GM18519 (cell line): ENCODE measurements around the gene ST3GAL2.
A peak's percentile ranks its signal among the peaks of the same experiment; 100 is the strongest.

Source experiments
- ATAC-seq: cut with Tn5 transposase; IDR thresholded peaks from one replicate; pipeline ENCODE4 v1.9.1; 2021; ENCODE audit warnings: mild to moderate bottlenecking, moderate library complexity; ENCODE audit not compliant: unreplicated experiment, low FRiP score

The ST3GAL2 gene, protein sequence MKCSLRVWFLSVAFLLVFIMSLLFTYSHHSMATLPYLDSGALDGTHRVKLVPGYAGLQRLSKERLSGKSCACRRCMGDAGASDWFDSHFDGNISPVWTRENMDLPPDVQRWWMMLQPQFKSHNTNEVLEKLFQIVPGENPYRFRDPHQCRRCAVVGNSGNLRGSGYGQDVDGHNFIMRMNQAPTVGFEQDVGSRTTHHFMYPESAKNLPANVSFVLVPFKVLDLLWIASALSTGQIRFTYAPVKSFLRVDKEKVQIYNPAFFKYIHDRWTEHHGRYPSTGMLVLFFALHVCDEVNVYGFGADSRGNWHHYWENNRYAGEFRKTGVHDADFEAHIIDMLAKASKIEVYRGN

DNA sequence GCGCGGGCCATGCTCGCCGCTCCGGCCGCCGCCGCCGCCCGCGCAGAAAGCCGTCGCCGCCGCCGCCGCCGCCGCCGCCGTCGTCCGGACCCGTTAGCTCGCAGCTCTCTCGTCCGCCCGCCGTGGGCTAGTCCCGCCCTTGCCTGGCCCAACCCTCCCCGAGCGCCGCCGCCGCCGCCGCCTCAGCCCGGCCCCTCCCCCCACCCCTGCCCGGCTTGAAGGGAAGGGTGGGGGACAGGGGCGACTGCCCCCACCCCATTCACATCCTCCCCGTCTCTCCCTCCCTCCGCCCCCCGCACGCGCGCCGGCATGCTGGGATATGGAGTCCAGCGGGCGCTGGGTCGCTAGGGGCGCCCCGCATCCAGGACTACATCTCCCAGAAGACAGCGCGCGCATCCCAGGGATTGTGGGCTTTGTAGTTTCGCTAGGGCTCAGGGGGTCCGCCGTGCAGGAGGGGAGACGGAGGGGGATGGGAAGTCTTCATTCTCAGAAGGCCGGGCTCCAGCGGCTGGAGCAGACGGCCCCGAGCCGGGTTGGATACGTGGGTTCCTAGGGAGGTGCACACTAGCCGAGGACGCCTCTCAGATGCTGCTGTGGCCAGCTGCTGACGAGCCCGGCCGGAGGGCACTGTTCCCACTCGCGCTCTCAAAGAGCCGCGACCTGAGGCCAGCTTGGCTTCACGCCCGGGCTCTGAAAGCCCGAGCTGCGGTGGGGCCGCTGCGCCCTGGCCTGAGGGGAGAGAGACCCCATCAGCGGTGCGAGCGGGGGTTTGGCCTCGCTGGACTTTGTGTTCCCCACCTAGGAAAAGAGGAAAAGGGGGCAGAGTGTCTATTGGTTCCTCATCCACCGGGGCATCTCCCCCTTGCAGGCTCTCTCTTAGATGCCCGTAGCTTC, at the start of gene ST3GAL2:
Gene ST3GAL2, minus strand, starts transcription at position 132 of the 894 bp plus-strand sequence. CDS start 40,570 bp downstream, outside the sequence.
- peak; percentile 63 for ATAC-seq

DNA sequence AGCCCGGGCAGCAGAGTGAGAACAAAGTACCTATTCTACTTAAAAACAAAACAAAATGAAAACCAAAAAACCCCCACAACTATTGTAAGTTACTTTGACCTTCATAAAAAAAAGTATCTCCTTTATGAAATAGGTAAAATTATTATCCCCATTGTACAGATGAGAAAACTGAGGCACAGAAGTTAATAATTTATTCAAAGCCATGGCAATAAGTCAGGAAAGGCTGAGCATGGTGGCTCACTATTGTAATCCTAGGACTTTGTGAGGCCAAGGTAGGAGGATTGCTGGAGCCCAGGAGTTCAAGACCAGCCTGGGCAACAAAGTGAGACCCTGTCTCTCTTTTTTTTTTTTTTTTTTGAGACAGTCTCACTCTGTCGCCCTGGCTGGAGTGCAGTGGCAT, 46.0 kb upstream of the ST3GAL2 start:
- no peak for ATAC-seq

DNA sequence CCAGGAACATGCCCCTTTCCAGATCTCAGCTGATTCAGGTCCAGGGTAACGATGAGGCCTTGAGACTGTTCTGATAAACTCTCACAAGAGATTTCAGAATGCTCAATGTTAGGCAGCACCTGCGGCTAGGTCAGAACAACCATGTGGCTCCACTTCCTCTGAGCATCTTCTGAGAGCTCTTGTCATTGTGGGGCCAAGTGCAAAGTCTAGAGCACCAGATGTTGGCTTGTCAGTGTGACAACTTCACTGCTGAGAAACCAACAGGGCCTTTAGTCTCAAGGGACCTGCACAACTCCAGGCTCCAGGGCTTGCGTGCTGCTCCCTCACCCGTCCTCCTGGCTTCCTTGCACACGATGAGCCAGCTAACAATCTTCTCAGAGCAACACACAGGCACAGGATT, 44.5 kb upstream of the ST3GAL2 start:
- ATAC-seq = peak; percentile 63

DNA sequence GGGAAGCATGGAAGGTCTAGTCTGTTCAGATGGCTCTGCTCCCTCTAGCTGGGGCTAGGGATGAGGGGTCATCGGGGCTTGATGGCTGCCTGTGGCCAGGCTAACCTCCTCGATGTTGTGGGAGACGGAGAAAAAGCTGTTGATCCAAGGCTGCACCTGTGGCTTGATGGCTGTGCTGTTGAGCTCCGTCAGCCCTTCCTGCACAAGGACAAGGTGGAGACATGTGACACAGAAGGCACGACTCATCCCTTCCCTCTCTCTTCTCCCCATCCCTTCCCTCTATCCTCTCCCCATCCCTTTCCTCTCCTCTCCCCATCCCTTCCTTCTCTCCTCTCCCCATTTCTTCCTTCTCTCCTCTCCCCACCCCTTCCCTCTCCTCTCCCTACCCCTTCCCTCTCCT, 43.7 kb upstream of the ST3GAL2 start:
- ATAC-seq = no peak

DNA sequence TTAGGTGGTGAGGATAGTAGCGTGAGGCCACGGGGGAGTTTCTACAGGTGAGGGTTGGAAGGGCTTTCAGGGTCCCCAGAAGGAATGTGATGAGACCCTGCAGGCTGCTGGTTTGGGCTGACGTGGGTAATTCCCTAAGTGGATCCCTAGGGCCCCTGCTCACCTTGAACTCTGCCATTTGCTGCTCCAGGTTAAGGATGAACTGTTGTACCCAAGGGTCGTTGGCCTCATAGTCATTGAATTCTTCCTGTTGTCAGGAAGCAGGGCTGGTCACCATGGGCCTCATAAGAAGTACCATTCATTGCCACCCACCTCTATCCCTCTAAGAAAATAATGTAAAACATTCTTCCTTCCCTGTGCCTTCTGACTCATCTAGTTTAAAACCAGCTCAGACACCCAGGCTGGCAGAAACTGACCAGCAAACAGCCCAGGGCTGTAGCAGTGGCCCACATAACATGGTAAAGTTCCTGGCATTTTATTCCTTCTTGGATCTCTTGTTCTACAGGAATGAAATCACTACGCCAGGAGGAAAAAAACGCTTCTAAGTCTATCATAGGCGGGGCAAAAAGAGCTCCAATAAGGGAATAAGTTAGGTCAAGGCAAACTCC, 43.1 kb upstream of the ST3GAL2 start:
- no peak for ATAC-seq

DNA sequence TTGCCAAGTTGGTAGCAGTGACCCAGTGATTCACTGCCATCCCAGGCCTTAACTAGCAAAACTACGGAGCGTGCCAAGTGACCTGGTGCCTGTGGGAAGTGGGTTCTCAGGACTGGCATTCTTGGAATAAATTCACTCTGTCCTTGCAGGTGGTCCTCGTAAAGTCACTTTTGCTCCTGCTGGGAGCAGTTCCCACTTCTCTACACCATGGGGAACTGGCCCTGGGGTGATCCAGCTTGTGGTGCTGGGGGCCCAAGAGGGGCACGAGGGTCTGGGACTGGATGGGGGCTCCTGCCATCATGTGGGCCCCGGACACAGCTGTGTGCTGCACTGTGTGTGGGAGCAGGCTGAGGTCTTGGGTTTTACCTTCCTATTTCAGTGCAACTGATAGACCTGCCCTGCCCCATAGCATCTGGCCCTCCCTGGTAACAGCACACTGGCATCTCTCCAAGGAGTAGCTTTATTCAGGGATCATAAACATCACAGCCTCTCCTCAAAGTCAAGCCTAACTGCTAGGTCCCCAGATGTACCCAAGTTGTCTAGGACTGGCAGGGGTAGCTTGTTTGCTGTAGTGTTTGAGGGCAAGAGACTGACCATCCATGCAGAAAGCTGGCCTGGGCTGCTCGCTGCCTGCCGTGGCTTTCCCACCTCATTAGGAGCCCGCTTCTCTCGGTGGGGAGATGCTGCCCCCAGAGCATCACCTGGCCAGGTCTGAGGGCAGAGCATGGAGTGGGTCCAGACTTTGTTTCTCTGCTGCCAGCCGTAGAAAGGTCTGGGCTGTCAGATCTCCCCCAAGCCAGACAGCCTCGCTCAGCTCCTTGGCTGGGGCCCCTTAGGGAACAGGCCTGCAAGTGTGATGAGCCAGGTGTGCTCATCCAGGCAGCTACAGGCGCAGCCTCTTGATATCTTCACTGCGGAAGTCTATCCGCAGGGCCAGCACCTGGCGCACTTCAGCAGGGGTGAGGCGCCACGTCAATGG, 41.5 kb upstream of the ST3GAL2 start:
- ATAC-seq = no peak

DNA sequence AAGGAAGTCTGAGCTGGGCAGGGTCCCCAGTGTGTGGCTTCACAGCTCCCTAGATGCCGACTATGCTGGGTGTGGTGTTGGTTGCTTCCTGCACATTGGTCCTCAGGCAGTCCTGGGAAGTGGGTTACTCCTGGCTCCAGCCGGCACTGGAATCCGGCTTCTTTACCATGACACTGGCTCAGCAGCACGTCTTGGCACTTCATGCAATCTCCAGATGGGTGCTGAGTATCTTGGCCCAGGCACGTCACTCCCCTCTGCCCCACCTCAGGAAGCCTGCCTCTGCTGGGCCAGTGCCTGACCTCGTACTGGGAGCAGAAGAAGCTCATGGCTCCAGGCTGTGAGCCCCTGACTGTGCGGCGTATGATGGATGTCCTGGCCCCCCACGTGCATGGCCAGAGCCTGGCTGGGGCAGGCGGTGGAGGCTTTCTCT, 40.0 kb upstream of the ST3GAL2 start:
- ATAC-seq = no peak

DNA sequence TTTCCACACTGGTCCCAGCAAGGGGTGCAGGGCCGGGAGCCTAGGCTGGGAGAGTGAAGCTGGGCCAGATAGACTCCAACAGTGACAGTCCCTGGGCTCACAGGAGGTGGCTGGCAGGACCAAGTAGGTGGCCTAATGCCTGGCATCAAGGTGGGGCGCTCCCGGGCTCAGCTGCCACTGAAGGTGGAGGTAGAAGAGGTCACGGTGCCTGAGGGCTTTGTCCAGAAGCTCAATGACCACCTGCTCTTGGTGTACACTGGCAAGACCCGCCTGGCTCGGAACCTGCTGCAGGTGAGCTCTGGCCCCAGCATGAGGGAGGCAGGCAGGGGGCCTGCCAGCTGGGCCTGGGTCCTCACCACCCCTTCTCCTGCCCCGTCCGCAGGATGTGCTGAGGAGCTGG, 39.3 kb upstream of the ST3GAL2 start:
- ATAC-seq = no peak

DNA sequence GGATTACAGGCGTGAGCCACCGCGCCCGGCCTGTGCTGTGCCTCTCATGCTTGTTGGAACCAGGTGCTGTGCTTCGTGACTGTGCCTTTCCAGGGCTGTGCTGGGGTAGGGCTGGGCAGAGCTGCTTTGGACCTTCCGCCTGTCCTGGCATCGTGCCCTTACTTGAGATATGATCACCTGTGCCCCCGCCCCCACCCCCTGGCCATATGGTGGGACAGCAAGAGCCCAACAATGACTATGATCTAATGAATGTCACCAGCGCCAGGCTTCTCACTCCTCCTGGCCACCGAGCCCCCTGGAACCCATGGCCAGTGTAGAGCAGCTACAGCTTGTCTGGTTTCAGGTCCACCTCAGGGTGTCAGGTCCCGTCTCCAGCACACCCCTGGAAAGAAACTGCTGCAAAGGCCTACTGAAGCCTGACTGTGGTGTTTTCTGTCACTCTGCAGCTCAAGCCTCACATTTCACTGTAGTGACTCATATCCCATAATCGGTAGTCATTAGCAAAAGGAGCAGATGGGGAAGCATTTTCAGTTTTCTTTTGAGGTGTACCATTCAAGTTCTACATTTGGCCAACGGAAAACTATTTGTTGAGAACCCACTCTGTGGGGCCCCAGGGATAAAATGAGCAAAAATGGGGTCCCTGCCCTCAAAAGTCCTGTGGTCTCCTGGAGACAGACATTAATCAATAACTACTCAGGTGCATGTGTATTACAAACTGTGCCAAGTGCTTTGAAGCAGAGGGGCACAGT, 37.5 kb upstream of the ST3GAL2 start:
- peak; percentile 75 for ATAC-seq

DNA sequence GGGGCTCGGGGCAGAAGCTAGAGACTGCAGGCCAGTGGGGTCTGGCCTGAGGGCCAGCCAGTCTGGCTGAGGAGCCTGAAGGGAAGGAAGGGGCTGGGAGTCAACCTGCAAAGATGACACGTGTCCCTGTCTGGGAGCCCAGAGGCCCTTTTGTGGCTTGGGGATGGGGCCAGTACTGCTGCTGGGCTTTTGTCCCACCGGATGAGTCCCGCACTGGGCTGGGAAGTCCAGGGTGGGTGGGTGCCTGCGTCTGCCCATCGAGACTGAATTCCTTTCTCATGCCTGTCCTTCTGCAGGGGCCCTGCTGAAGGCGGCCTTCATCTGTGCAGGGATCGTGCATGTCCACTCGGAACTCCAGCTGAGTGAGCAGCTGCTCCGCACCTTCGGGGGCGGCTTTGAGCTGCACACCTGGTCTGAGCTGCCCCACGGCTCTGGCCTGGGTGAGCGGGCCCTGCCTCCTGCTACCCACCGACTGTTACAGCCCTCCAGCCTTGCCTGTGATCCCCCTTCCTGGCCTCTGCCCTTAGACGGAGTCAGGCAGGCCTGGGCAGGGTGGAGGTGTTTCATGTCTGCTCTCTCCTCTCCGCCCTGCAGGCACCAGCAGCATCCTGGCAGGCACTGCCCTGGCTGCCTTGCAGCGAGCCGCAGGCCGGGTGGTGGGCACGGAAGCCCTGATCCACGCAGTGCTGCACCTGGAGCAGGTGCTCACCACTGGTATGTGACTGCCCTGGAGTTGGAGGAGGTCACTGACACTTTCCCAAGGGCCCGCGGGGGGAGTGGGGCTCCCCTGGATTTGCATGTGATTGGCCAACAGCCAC, 36.4 kb upstream of the ST3GAL2 start:
- no peak for ATAC-seq

DNA sequence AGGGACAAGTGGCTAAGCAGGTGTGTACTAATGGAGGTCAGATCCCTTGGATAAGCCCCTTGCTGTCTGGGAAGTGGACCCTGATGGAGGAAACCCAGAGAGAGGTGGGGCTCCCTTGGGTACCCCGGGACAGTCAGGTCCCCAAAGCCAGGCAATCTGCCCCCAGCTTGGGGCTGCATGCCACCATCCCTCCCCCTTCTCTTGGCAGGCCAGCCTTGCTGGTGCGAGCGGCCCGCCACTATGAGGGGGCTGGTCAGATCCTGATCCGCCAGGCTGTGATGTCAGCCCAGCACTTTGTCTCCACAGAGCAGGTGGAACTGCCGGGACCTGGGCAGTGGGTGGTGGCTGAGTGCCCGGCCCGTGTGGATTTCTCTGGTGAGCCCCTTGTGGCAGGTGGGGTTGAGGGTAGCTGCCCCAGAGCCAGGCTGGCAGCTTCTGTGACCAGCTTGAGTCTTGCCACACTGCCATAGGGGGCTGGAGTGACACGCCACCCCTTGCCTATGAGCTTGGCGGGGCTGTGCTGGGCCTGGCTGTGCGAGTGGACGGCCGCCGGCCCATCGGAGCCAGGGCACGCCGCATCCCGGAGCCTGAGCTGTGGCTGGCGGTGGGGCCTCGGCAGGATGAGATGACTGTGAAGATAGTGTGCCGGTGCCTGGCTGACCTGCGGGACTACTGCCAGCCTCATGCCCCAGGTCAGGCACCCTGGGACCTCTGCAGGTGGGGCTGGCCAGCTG, 35.6 kb upstream of the ST3GAL2 start:
- no peak for ATAC-seq

DNA sequence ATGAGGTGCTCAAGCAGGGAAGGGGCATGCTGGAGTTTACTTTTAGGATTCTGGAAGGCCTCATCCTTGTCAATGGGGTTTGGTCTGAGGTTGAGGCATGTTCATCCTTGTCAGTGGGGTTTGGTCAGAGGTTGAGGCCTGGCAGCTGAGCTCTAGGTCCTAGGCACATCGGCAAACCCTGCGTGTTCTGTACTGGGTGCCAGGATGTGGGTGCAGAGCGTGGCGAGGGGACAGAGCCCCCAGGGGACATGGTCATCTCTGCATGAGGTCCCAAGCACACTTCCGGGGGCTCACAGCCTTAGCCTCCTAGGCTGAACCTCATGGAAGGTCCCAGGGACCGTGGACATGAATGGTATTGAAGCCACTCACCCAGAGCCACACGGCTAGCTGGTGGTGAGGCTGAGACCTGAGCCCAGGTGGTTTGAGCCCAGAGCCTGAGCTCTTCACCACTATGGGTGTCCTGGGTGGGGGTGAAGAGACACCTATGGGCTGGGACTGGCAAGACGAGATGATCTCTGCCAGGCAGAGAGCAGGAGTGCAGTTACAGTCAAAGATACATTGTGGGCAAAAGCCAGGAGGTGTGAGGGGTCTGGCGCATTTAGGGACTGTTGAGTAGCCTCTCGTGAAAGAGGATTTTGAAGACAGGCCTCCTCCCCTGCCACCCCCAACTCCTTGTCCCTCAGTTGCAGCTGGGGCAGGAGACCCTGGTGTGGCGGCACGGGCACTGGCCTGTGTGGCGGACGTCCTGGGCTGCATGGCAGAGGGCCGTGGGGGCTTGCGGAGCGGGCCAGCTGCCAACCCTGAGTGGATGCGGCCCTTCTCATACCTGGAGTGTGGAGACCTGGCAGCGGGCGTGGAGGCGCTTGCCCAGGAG, 34.8 kb upstream of the ST3GAL2 start:
- ATAC-seq = no peak

DNA sequence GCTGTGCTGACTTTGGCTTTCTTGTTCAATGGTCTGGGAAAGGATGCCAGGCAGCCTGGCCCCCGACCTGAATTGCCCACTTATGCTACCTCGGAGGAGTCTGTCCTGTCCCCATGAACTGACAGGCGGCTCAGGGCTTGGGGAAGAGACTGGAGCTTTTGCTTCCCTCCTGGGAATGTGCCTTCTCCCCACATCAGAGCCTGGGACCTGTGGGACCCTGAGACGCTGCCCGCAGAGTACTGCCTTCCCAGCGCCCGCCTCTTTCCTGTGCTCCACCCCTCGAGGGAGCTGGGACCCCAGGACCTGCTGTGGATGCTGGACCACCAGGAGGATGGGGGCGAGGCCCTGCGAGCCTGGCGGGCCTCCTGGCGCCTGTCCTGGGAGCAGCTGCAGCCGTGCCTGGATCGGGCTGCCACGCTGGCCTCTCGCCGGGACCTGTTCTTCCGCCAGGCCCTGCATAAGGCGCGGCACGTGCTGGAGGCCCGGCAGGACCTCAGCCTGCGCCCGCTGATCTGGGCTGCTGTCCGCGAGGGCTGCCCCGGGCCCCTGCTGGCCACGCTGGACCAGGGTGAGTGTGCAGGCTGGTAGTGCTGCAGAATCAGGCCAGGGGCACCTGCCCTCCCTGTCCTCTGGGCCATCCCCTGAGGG, 34.0 kb upstream of the ST3GAL2 start:
- ATAC-seq = no peak

DNA sequence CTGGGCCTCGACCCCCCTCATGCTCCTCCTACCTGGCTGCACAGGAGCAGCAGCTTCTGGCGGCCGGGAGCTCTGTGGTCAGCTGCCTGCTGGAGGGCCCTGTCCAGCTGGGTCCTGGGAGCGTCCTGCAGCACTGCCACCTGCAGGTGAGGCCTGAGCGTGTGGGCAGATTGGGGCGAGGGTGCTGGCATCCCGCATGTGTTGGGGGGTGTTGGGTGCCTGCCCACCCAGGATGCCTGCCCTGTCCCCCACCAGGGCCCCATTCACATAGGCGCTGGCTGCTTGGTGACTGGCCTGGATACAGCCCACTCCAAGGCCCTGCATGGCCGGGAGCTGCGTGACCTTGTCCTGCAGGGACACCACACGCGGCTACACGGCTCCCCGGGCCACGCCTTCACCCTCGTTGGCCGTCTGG, 32.0 kb upstream of the ST3GAL2 start:
- no peak for ATAC-seq

DNA sequence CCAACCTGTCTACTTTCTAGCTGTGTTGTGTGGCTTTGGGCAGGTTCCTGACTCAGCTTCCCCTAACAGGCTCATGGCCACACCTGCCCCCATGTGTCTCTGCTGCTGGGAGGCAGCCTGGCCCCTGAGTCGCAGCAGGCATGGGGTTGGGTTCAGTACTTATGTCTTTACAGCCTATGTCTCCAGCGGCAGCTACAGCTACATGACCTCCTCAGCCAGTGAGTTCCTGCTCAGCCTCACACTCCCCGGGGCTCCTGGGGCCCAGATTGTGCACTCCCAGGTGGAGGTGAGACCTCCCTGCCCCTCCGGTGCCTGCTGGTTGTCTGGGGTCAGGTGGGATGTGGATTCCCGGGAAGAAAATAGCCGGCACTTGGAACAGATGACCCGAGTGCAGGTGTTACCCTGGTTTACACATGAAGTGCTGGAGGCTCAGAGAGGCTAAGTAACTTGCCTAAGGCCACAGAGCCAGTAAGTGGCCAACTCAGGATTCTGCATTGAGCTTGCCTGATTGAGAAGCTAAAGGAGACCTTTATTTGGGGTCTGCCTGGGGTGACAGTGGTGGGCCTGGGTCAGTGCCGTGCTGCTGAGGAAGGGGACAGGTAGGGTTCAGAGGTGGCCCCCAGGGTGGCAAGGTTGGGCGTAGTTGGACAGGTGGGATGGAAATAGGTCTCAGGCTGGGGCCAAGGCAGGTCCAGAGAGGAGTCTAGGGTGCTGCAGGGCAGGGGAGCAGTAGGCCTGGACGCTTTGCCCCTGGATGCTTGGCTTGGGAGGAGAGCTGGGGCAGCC, 31.4 kb upstream of the ST3GAL2 start:
- no peak for ATAC-seq
